NCI-H1048 (cell line): ENCODE results near the gene UGCG.
"Not testable (repeated sequence)": the region's sequence is repeated elsewhere in the genome, so short reads cannot be mapped to it uniquely, and the experiment has no call there.

ENCODE experiments used
- DNase-seq: peaks from one replicate; lab custom pipeline; 2025; lab: John Stamatoyannopoulos, UW

UGCG gene

DNA sequence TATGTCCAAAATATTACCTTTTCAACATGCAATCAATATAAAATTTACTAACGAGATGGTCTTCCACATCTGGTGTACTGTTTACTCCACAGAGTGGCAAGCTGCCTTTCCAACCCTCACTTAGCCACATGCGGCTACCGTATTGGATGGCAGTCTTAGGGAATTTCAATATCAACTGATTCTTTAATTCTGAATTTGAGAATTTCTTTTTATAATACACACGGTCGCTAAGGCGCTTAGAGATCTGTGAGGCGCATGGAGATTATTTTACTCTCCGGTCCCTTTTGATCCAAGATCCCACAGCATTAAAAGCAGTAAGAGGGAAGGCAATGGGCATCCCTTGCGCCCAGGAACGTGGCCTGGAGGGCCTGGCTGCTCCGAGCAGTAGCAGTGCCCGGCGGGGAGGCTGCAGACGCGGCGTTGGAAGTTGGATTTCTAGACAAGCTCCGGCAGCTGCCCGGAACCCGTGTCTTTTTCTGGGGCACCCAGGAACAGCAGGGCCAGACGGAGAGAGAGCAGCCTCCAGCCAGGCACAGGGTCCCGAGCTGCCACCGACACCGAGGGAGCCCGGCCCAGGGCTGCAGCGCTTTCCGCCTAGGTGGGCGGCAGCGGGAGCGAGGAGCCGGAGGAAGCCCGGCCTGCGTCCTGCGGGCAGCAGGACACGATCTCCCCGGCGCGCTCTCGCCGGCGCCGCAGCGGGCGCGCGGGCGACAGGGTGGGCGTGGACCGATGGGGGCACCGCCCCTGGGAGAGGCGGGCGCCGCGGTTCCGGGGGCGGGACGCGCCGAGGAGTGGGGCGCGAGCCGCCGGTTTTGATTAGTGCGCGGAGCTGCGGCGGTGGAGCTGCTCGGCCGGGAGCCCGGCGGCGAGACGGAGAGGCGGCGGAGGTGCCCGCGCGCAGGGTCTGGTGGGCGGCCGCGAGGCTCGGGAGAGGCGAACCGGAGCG is at the start of gene UGCG:
UGCG (plus strand) TSS at position 819 of the 946 bp plus-strand sequence. CDS start 402 bp downstream, outside the sequence.
- peak; percentile 68 for DNase-seq

DNA sequence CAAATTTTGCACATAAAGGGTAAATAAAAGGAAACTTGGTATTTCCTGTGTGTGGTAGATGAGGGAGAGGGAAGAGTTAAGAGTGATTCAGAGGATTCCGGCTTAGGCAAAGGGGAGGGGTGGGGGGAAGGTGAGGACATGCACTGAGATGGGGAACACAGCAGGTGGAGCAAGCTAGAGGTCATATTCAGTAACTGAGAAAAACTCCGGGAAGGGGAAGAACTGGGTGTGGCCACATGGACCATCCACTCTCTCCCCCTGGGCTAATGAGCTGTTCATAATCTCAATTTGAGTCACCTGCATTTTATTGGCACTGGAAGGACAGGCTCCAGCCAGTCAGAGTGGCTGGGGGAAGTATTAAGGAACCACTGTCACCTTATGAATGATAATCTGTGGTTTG is 45.1 kb upstream of the UGCG start:
- DNase-seq: no peak

DNA sequence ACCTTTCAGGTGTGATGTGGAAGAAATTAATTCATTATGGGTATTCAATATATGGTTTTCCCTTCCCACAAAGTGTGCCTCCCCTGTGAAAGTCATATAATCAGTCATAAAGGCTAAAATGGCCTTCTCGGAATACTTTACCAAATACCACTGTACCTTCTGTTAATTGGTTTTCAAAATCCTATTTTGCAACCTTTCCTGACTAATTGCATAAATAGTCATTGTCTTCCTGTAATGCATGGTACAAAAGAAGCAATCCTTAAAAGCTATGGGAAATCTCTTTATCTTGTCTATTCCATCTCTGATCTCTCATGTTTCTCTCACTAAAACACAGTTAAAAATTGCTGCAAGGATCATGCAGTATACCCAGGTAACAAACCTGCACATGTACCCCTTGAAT is 44.3 kb upstream of the UGCG start:
- DNase-seq: no peak

DNA sequence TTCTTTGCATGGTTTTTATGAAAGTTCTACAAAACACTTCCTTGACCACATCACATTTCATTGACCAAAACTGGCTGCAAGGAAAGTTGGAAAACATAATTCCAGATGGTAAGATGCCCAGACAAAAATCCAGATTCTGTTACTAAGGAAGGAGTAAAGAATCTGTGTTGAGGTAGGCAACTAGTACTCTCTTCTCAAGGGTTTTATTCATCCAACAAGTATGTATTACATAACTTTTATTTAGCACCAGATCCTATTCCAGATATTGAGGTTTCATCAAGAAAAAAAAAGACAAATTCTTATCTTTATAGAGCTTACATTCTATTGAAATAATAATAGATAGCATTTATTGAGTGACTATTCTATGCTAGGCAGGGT is 43.2 kb upstream of the UGCG start:
- DNase-seq: no peak

DNA sequence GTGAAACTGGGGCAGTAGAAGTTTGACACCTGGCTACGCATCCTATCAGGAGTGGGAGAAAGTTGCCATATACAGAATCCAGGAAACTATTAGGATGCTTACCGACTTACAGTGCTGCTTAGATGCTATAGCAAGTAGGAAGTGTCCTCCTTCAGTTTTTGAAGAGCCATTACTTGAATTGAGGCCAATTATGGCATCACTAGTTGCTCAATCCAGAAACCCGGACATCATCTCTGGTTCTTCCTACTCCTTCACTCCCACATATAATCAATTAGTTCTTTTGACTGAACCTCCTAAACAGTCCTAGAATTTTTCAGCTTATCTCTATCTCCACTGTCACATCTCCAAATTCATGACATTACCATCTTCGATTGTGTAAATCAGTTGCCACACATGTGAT is 41.8 kb upstream of the UGCG start:
- no peak for DNase-seq

DNA sequence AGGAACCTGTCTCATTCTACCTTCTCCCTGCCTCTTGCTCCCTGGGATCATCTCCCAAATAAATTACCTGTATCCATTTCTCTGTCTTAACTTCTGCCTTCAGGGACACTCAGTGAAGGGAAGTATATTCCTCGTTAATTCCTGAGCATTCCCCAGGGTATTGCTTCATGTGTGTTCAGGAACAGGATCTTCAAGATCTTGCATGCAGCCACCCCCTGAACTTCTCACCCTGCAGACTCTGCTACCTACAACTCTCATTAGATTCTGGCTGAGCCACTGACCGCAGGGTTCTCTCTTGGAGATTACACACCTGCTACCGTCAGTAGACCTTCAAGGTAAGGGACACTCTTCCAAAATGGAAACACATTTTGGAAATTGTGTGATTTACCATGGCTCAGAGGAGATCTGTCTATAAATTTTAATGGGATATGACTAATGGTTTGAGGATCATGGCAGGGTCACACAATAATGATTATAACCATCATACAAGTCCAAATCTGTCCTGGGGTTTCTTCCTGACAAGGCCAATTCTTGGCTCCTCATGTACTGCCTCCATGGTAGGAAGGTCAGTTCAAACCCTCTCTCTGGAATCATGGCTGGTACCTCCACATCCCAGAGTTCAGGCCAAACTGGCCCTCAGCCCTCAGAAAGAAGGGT is 38.9 kb upstream of the UGCG start:
- no peak for DNase-seq

DNA sequence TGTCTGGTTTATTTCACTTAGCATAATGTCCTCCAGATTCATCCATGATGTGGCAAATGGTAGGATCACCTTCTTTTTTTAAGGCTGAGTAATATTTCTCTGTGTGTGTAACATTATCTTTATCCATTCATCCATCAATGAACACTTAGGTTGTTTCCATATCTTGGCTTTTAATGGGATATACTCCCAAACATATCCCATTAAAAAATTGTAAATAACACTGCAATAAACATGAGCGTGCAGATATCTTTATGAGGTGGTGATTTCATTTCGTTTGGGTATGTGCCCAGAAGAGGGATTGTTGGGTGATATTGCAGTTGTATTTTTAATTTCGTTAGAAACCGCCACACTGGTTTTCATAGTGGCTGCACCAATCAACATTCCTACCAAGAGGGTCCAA is 36.2 kb upstream of the UGCG start:
- no peak for DNase-seq

DNA sequence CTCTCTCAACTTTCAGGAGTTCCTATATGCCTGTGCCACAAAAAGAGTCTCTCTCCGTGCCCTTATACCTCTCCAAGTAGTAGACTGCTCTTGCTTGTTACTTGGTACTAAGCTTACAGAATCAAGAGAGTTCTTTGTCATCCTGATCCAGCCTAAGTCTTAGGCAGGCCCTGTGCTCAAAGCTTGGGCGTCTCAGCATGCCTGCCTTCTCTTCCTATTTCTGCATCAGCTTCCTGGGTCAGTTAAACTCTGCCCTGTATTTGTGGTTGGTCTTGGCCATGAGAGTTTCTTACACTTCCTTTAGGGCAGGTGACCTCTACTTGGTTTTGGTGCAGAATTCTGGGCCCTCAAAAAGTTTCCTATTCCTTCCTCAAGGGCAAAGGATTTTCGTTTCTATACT is 33.0 kb upstream of the UGCG start:
- DNase-seq: no peak

DNA sequence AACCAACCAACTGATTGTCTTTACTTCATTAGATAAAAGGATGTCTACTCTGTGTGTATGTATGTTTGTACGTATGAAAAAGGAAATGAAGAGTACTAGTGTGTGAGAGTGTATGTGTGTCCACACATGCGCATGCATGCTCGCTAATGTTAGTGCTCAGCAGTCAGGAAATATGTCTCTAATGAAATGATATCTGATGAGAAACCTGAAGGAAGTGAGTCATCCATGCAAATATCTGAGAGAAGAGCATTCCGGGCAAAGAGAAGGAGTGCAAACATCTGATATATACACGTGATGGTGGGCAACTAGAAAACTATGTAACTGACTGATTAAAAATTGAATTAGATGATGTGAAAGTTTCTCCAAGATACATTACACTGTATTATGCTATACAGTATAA is 29.6 kb upstream of the UGCG start:
- DNase-seq: no peak

DNA sequence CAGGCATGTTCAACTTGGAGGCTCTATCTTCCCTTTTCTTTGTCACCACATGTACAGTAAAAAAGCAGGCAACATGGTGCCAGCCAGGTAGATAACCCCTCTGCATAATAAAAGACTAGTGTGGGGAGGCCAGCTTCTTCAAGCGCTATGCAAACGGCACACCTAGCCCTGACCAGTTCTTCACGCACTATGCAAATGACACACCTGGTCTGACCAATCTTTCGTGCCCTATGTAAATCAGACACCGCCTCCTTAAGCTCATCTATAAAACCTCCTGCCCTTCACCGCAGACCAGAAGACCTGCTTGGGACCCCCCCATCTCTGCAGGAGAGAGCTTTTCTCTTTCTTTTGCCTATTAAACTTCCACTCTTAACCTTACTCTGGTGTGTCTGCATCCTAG is 28.1 kb upstream of the UGCG start:
- DNase-seq: no peak

DNA sequence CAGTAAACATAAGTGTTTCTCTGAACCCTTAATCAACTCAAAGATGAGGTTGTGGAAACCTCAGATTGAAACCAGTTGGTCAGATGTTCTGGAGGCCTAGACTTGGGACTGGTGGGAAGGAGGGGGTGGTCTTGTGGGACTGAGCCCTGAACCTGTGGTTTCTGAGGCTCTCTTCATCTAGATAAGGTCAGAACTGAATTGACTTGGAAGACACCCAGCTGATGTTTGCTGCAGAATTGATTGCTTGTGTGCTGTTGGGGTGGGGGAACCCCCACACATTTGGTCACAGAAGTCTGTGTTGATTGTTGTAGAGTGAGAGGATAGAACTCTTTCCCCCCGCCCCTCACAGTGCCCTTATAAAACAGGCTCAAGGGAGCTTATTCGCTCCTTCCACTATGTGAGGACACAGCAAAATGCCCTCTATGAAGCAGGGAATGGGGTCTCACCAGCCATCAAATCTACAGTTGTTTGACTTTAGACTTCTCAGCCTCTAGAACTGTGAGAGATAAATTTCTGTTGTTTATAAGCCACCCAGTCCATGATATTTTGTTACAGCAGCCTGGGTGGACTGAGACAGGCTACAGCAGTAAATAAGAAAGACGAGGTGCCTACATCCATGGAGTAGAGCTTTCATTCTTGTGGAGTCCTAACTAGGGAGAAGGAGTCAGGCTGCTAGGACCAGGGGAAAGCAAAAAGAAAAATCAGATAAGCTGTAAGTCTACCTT is 25.7 kb upstream of the UGCG start:
- DNase-seq: no peak

DNA sequence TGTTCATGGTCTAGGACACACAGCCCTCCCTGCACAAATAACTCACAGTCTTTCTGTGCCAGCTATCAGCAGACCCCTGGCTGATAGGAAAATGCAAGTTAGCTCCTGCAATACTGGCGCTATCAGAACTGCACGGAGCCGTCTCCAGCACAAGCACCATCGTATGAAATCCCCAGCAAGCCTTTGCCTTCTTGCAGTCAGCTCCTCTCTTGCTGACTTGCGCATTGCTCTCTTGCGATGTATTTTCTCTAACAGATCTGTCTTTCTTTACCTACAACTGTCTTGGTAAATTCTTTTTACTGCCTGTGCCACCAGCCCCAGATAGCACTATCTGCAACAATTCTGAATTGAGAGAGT is 25.1 kb upstream of the UGCG start:
- no peak for DNase-seq

DNA sequence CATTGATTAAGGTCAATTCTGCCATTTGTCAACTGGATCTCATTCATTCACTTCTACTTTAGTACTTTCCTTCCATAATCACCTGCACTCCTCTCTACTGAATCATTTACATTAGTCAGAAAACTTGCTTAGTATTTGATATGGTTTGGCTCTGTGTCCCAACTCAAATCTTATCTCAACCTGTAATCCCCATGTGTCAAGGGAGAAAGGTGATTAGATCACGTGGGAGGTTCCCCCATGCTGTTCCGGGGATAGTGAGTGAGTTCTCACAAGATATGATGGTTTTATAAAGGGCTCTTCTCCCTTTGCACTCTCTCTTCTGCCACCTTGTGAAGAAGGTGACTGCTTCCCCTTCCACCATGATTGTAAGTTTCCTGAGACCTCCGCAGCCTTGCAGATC is 23.7 kb upstream of the UGCG start:
- no peak for DNase-seq

DNA sequence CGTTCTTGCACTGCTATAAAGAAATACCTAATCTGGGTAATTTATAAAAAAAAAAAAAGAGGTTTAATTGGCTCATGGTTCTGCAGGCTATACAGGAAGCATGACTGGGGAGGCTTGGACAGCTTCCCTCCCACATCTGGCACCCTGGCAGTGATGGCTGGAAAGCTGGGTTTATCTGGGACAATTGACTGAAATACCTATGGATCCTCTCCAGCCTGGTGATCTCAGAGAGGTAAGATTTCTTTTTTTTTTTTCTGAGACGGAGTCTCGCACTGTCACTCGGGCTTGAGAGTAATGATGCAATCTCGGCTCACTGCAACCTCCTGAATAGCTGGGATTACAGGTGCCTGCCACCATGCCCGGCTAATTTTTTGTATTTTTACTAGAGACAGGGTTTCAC is 22.7 kb upstream of the UGCG start:
- DNase-seq: no peak

DNA sequence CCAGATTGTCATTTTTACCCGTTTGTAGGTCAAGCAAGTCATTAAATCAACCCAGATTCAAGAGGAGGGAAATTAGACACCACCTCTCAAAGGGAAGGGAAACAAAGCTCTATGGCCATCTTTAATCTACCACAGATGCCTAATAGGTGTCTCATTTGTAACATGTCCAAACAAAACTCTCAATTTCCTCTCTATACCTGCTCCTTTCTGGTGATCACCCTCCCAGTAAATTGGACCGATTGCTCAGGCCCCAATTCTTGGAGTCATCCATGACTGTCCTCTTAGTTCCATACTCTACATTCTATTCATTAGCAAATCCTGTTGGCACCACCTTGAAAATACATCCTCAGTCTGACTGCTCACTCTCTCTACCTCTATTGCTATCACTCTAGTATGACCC is 22.1 kb upstream of the UGCG start:
- no peak for DNase-seq

DNA sequence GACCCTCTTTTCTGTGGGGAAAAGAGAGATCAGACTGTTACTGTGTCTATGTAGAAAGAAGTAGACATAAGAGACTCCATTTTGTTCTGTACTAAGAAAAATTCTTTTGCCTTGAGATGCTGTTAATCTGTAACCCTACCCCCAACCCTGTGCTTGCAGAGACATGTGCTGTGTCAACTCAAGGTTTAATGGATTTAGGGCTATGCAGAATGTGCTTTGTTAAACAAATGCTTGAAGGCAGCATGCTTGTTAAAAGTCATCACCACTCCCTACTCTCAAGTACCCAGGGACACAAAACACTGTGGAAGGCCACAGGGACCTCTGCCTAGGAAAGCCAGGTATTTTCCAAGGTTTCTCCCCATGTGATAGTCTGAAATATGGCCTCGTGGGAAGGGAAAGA is 21.3 kb upstream of the UGCG start:
- DNase-seq: not testable (repeated sequence)

DNA sequence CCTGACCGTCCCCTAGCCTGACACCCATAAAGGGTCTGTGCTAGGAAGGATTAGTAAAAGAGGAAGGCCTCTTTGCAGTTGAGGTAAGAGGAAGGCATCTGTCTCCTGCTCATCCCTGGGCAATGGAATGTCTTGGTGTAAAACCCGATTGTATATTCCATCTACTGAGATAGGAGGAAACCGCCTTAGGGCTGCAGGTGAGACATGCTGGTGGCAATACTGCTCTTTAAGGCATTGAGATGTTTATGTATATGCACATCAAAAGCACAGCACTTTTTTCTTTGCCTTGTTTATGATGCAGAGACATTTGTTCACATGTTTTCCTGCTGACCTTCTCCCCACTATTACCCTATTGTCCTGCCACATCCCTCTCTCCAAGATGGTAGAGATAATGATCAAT is 20.9 kb upstream of the UGCG start:
- not testable (repeated sequence) for DNase-seq

DNA sequence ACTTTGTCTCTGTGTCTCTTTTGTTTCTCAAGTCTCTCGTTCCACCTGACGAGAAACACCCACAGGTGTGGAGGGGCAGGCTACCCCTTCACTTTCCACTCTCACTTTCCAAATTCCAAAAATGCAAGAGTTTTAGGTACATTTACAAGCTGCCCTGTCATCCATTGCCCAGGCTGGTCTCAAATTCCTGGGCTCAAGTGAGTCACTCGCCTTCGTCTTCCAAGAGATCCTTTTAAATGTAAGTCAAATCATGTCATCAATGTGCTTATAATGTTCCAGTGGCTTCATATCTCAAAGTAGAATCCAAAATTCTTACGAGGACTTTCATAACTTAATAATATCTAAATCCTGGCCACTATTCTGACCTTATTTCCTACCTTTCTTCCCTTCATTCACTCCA is 20.4 kb upstream of the UGCG start:
- DNase-seq: no peak

DNA sequence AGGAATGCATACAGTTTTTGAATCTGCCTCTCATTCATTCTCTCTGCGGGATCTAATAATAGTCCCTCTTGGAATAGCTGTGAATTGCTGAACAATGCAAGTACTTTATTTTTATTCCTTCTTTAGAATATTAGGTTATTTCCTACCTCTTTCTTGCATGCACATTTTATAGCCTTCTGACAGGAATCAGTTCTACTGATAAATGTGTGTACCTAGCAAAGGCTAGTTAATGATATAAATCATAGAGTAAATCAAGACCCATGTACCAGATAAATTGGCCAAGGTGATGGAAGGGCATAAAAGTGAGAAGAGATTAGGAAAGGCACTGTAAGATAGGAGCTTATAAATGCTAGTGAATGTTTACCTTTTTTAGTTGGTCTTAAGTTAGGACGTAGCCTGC is 19.2 kb upstream of the UGCG start:
- DNase-seq: no peak

DNA sequence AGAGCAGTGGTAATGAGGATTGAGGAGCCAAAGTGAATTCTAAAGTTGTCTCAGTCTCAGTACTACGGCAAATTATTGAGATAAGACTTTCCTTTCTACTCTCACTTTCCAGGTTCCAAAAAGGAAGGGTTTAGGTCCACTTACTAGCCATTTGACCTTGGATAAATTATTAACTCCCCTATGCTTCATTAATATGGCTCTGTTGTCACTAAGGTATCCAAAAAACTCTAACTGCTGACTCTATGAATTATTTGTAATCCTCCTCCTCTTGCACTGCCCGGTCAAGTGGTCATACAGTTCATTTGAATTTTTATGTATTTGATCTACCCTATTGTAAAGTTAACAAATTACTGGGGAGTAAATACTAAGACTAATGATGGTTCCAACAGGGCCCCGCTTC is 17.7 kb upstream of the UGCG start:
- no peak for DNase-seq

DNA sequence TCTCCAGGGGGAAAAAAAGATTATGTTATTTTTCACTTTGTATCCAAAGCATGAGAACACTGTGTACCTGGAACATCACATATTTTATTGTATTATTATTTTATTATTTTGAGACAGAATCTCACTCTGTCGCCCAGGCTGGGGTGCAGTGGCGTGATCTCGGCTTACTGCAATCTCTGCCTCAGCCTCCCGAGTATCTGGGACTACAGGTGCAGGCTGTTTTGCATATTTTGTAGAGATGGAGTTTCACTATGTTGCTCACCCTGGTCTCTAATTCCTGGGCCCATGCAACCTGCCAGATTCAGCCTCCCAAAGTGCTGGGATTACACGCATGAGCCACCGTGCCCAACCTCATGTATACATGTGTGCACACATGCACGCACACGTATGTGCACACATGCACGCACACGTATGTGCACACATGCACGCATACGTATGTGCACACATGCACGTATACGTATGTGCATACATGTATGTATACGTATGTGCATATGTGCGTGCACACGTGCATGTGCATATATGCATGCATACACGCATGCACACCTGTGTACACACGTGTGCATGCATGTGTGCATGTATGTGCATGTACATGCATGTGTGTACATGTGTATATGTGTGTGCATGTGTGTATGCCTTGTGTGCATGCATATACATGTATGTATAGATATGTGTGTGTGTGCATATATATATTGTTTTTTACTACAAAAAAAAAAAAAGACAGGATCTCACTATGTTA is 9.5 kb upstream of the UGCG start:
- DNase-seq: no peak

DNA sequence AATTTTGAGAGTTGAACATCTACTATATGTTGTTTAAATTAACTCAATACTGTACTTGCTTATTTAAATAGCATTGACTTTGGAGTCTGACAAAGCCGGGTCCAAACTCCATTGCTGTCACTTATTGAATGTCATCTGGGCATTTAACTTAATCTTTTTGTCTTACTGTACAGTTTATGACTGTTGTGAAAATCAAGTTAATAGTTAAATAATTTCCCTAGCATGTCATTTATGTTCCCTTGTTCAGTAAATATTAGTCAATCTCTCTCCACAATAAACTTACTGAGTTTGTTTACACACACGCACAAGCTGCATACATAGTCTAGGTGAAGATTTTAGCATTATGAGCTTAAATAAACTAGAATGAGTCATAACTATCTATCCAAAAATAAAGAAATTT is 6.3 kb upstream of the UGCG start:
- no peak for DNase-seq
